GM21529 (cell line): ENCODE measurements around the gene HEBP1.
A peak's percentile ranks its signal among the peaks of the same experiment; 100 is the strongest.

Experiments used
- ATAC-seq: cut with Tn5 transposase; IDR thresholded peaks from one replicate; pipeline ENCODE4 v1.9.1; 2021; ENCODE audit not compliant: unreplicated experiment

The HEBP1 gene

GRCh38 chr12:13024531-13024916 is 24.5 kb upstream of the HEBP1 start:
- no peak for ATAC-seq

- ATAC-seq, result no peak
Measured at GRCh38 chr12:13023811-13024530, 23.9 kb upstream of the HEBP1 start.

DNA sequence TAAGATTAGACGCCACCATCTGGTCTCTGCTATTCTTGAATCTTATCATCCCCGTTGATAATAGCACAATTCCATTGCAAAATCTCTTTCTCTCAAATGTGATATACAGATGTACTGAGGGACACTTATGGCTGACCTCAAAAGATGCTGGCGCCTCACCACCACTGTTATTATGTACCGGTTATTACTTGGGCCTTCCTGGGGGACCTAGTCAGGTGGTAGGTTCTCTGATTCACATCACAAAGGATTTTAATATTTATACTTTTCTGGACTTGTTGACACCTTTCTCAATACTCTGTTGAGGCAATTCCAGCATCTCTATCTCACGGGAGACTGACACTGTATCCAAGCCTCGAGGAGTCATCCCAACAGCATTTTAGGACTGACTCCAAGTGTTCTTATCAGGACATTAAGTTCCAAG is 22.8 kb upstream of the HEBP1 start:
- ATAC-seq, result no peak

GRCh38 chr12:13011098-13011497 is 11.0 kb upstream of the HEBP1 start:
- no peak for ATAC-seq

DNA sequence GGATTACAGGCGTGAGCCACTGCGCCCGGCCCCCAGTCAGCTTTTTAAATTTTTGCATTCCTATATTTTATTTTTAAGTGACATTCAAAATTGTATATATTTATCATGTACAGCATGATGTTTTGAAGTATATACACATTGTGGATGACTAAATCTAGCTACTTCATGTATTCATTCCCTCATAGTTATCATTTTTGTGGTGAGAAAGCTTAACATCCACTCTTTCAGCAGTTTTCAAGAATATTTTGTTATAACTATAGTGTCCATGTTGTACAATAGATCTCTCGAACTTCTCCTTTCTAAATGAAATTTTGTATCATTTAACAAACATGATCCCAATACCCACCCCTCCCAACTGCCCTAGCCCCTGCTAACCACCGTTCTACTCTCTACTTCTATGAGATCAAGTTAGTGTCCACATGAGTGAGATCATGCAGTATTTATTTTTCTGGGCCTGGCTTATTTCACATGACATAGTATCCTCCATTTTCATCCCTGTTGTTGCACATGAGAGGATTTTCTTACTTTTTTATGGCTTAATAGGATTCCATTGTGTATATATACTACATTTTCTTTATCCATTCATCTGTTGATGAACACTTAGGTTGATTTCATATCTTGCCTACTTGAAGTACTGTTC is 8.8 kb upstream of the HEBP1 start:
- no peak for ATAC-seq

DNA sequence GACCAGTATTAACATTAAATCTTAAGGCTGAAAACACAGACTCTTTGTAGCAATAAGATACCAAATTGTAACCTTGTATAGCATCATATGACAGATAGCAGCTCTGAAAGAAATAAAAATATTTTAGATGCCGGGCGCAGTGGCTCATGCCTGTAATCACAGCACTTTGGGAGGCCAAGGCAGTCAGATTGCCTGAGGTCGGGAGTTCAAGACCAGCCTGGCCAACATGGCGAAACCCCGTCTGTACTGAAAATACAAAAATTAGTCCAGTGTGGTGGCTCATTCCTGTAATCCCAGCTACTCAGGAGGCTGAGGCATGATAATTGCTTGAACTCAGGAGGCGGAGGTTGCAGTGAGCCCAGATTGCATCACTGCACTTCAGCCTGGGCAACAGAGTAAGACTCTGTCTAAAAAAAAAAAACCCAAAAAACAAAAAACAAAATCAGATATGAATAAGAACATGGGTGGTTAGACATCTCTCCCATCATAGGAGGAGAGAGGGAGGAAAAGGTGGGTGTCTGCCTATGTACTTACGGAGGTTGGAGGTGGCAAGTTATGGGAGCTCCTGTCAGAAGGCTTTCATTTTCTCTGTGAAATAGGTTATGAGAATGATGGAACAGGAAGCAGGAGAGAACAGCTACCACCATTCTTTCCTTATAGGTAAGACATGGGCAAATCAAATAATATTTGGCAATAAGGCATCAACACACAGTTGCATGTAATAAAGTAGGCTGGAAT is 7.6 kb upstream of the HEBP1 start:
- ATAC-seq, result no peak

GRCh38 chr12:13005649-13006048 is 5.6 kb upstream of the HEBP1 start:
- ATAC-seq, result no peak

GRCh38 chr12:13004986-13005385 is 4.9 kb upstream of the HEBP1 start:
- ATAC-seq, result no peak

GRCh38 chr12:13004361-13004760 is 4.3 kb upstream of the HEBP1 start:
- no peak for ATAC-seq

DNA sequence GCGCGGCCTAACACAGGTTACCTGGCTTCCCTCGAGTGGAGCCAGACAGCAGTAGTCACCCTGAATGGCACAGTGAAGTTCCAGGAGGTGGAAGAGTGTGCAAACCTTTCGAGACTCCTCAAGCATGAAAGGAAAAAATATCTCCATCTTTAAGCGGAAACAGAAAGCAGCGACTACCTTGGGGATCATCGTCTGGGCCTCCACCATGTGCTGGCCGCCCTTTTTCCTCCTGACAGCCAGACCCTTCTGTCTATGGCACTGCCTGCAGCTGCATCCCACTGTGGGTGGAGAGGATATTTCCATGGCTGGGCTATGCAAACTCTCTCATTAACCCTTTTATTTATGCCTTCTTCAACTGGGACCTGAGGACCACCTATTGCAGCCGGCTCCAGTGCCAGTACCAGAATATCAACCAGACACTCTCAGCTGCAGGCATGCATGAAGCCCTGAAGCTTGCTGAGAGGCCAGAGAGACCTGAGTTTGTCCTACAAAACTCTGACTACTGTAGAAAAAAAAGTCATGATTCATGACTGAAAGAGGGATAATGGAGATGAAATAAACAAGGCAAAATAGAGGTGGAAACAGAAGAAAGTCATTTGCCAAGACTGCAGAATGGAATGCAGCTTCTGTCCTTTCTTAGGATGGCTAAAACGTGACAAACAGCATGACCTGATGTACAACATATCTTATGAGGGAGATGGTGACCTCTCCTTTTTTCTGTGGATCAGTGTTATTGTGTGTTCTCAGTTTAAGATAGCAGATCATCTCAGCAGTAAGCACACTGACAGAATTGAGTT is 2.4 kb upstream of the HEBP1 start:
- ATAC-seq, result no peak

DNA sequence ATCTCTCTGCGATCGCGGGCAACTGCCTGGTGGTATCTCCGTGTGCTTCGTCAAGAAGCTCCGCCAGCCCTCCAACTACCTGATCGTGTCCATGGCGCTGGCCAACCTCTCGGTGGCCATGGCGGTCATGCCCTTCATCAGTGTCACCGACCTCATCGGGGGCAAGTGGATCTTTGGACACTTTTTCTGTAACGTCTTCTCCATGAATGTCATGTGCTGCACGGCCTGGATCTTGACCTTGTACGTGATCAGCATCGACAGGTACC is 1.6 kb upstream of the HEBP1 start:
- no peak for ATAC-seq

- peak; percentile 29 for ATAC-seq
Measured at GRCh38 chr12:13000925-13001774, 1.1 kb upstream of the HEBP1 start.

- peak; percentile 34 for ATAC-seq
Measured at GRCh38 chr12:13000616-13000924, 505 bp upstream of the HEBP1 start.

- no peak for ATAC-seq
Measured at GRCh38 chr12:12999271-12999958, 650 bp downstream of the HEBP1 start.

DNA sequence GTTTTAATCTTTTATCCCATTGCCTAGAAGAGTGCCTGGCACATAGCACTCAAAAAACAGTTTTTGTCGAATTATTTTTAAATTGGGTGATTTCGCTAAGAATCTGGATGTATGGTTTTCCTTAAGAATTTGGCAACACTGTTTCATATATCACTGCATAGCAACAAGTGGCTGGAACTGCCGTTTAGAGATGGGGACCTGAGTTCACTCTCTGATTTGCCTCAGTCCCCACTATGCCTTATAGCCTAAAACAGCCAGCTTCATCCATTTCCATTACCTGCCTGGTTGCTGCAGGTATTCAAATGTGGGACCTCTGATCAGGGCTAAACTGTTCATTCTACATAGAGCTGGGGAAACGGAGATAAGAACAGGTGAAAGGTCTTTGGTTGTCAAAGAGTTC is 1.8 kb downstream of the HEBP1 start:
- no peak for ATAC-seq

GRCh38 chr12:12997734-12998133 is 2.3 kb downstream of the HEBP1 start:
- ATAC-seq, result no peak

- ATAC-seq, result no peak
Measured at GRCh38 chr12:12997156-12997555, 2.9 kb downstream of the HEBP1 start.

GRCh38 chr12:12996209-12996608 is 3.9 kb downstream of the HEBP1 start:
- no peak for ATAC-seq

GRCh38 chr12:12995088-12995487 is 5.0 kb downstream of the HEBP1 start:
- no peak for ATAC-seq

DNA sequence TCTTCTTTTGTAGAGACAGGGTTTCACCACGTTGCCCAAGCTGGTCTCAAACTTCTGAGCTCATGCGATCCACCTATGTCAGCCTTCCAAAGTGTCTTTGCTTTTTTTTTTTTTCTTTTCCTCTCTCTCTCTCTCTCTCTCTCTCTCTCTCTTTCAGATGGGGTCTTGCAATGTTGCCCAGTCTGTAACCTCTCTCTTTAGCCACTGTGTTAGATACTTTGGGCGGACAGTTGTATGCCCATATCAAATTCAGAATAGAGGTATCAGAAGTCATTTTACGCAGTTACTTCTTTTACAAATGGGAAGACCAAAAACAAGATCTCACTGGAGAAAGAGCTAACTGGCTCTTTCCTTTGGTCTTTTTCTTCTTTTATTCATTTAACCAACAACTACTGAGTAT is 6.7 kb downstream of the HEBP1 start:
- no peak for ATAC-seq
